HG02970 (cell line): ENCODE results near the gene PINK1.
"Not testable (repeated sequence)": the region's sequence is repeated elsewhere in the genome, so short reads cannot be mapped to it uniquely, and the experiment has no call there.

Source experiments
- ATAC-seq: cut with Tn5 transposase; IDR thresholded peaks from one replicate; pipeline ENCODE4 v1.9.1; 2021; ENCODE audit warnings: mild to moderate bottlenecking, moderate library complexity, moderate number of reproducible peaks; ENCODE audit not compliant: unreplicated experiment, low FRiP score

Gene PINK1

GRCh38 chr1:20672265-20672632 is 39.0 kb downstream of the PINK1 start:
- ATAC-seq: no peak

GRCh38 chr1:20673626-20674025 is 40.4 kb downstream of the PINK1 start:
- not testable (repeated sequence) for ATAC-seq

GRCh38 chr1:20678599-20678998 is 45.3 kb downstream of the PINK1 start:
- ATAC-seq: no peak

GRCh38 chr1:20680269-20680668 is 47.0 kb downstream of the PINK1 start:
- ATAC-seq: no peak

GRCh38 chr1:20681999-20682398 is 48.7 kb downstream of the PINK1 start:
- ATAC-seq: no peak

GRCh38 chr1:20682571-20683236 is 49.4 kb downstream of the PINK1 start:
- no peak for ATAC-seq

GRCh38 chr1:20683614-20684013 is 50.4 kb downstream of the PINK1 start:
- no peak for ATAC-seq

- no peak for ATAC-seq
Observed at GRCh38 chr1:20684050-20684620, 50.9 kb downstream of the PINK1 start.

GRCh38 chr1:20684651-20685050 is 51.4 kb downstream of the PINK1 start:
- ATAC-seq: no peak

- no peak for ATAC-seq
Observed at GRCh38 chr1:20685099-20685662, 51.9 kb downstream of the PINK1 start.

- ATAC-seq: no peak
Observed at GRCh38 chr1:20685741-20686140, 52.5 kb downstream of the PINK1 start.

- no peak for ATAC-seq
Observed at GRCh38 chr1:20686883-20687725, 53.8 kb downstream of the PINK1 start.

GRCh38 chr1:20689645-20690056 is 56.4 kb downstream of the PINK1 start:
- ATAC-seq: no peak

- ATAC-seq: no peak
Observed at GRCh38 chr1:20691872-20692271, 58.6 kb downstream of the PINK1 start.

- no peak for ATAC-seq
Observed at GRCh38 chr1:20693623-20694022, 60.4 kb downstream of the PINK1 start.

GRCh38 chr1:20695515-20695914 is 62.3 kb downstream of the PINK1 start:
- ATAC-seq: no peak

- peak; percentile 51 for ATAC-seq
Observed at GRCh38 chr1:20696397-20697333, 63.4 kb downstream of the PINK1 start.

GRCh38 chr1:20697563-20697962 is 64.3 kb downstream of the PINK1 start:
- no peak for ATAC-seq

GRCh38 chr1:20698195-20698910 is 65.1 kb downstream of the PINK1 start:
- ATAC-seq: no peak

GRCh38 chr1:20699558-20699957 is 66.3 kb downstream of the PINK1 start:
- no peak for ATAC-seq
